K562 (cell line): ENCODE data around the gene OSBPL3. TPM values are rescaled to one million over a fixed set of nuclear protein-coding genes. Genes with fewer than 3 reads are reported as not detected.
A peak's percentile ranks its signal among the peaks of the same experiment; 100 is the strongest.

ENCODE experiments used
- CHD2 ChIP-seq: IDR thresholded peaks from 2 replicates; pipeline ENCODE4 v1.6.1; 2011; ENCODE audit warnings: low read depth, low read length
- EGR1 ChIP-seq: fragments of 450-650 bp; conservative IDR thresholded peaks from 2 replicates; pipeline ENCODE4 v1.6.1; 2017; ENCODE audit warnings: mild to moderate bottlenecking
- EP400 ChIP-seq: fragments of 450-650 bp; IDR thresholded peaks from 2 replicates; pipeline ENCODE4 v1.6.1; 2017; ENCODE audit warnings: antibody characterized with exemption, mild to moderate bottlenecking, moderate library complexity
- ERF ChIP-seq: fragments of 450-650 bp; formaldehyde crosslinking; IDR thresholded peaks from 2 replicates; pipeline ENCODE4 v1.4.0; 2020; ENCODE audit warnings: mild to moderate bottlenecking, mixed read lengths
- HMGN3 ChIP-seq: IDR thresholded peaks from 2 replicates; pipeline ENCODE4 v1.6.1; 2011; ENCODE audit warnings: borderline replicate concordance, low read depth, mild to moderate bottlenecking, mixed read lengths, low read length; ENCODE audit not compliant: insufficient read length; ENCODE audit errors: extremely low read depth
- MLLT1 ChIP-seq, 2 experiments: fragments of 450-650 bp; IDR thresholded peaks; 2 replicates each; pipeline ENCODE4 v1.6.1; 2016
- MYC ChIP-seq, 2 experiments: fragments of 250-450 bp in 1 of 2; sonication (Bioruptor Pico) in 1 of 2; IDR thresholded peaks; 2 replicates each; pipeline versions ENCODE4 v1.5.1 to v1.6.1; 2012 to 2021; ENCODE audit warnings: low read depth in 2 of 2, borderline replicate concordance in 1 of 2, improper control_type of control experiment in 1 of 2, low read length in 1 of 2, mild to moderate bottlenecking in 1 of 2, moderate library complexity in 1 of 2
- NFIC ChIP-seq: fragments of 450-650 bp; IDR thresholded peaks from 2 replicates; pipeline ENCODE4 v1.6.1; 2017; ENCODE audit warnings: mild to moderate bottlenecking, inconsistent platforms
- NR1H2 ChIP-seq: sonication (generic); formaldehyde crosslinking; IDR thresholded peaks from 2 replicates; pipeline ENCODE4 v1.4.0; 2020; ENCODE audit warnings: mild to moderate bottlenecking, missing genetic modification reagents
- PKNOX1 ChIP-seq: fragments of 450-650 bp; IDR thresholded peaks from 2 replicates; pipeline ENCODE4 v1.6.1; 2016
- POLR2A ChIP-seq: fragments of 450-650 bp; conservative IDR thresholded peaks from 2 replicates; pipeline ENCODE4 v1.6.1; 2016
- PTBP1 ChIP-seq: fragments of 200-400 bp; formaldehyde crosslinking; IDR thresholded peaks from 2 replicates; pipeline ENCODE4 v1.6.1; 2017; ENCODE audit warnings: low read depth, low read length
- SRSF7 ChIP-seq: fragments of 200-400 bp; formaldehyde crosslinking; optimal IDR thresholded peaks from 2 replicates; pipeline ENCODE3; 2017; ENCODE audit warnings: mild to moderate bottlenecking, low read depth, low read length
- SUPT5H ChIP-seq: fragments of 450-650 bp; IDR thresholded peaks from 2 replicates; pipeline ENCODE4 v1.6.1; 2016
- TAF1 ChIP-seq: IDR thresholded peaks from 2 replicates; pipeline ENCODE4 v1.6.1; 2011; ENCODE audit warnings: mild to moderate bottlenecking, low read length, moderate library complexity; ENCODE audit not compliant: insufficient read depth, control insufficient read depth, severe bottlenecking; ENCODE audit errors: extremely low read depth
- YY1 ChIP-seq, 3 experiments: IDR thresholded peaks; 2 replicates each; pipeline ENCODE4 v1.6.1; 2011; ENCODE audit warnings: low read length in 2 of 3, mild to moderate bottlenecking in 2 of 3, moderate library complexity in 2 of 3, borderline replicate concordance in 1 of 3, control low read depth in 1 of 3, low read depth in 1 of 3; ENCODE audit not compliant: insufficient read depth in 3 of 3, insufficient replicate concordance in 2 of 3, control insufficient read depth in 1 of 3, insufficient read length in 1 of 3; ENCODE audit errors: extremely low read depth in 1 of 3
- ZNF239 ChIP-seq: fragments of 250-450 bp; sonication (Bioruptor Pico); IDR thresholded peaks from 2 replicates; pipeline ENCODE4 v1.4.0; 2020; ENCODE audit warnings: mild to moderate bottlenecking
- ZNF518B ChIP-seq: fragments of 250-450 bp; sonication (Bioruptor Pico); IDR thresholded peaks from 2 replicates; pipeline ENCODE4 v1.5.0; 2021; ENCODE audit warnings: mild to moderate bottlenecking, moderate library complexity
- polyA plus RNA-seq, 8 experiments: library from polyadenylated mRNA; depleted of rRNA in 4 of 8; stranded (reverse) in 5 of 8; unstranded in 3 of 8; fragments of >200 nt; fragmentation: Nextera tagmentation in 2 of 8; fragmentation: Illumina TruSeq in 1 of 8; extraction: Ambion mirVana in 2 of 8; extraction: Trizol in 1 of 8; gene quantifications; 2 replicates each; pipeline versions ENCODE4 v1.2.1 to v1.2.3, GENCODE V29; 2011 to 2014; ENCODE audit warnings: inconsistent platforms in 1 of 8, missing spikeins in 1 of 8
- total RNA-seq, 7 experiments: library from RNA; depleted of rRNA in 6 of 7; stranded (reverse); fragments of >200 nt in 6 of 7; fragmentation: Illumina TruSeq in 2 of 7; extraction: Trizol in 2 of 7; gene quantifications; 2 replicates each; pipeline versions ENCODE4 v1.2.1 to v1.2.3, GENCODE V29; 2011 to 2021; ENCODE audit warnings: low replicate concordance in 1 of 7
- TF ChIP-seq, protein P1 (sequence below), 2 experiments: IDR thresholded peaks; 2 replicates each; pipeline ENCODE4 v1.6.1; 2011; ENCODE audit warnings: borderline replicate concordance in 1 of 2, control low read depth in 1 of 2, low read depth in 1 of 2, low read length in 1 of 2, mild to moderate bottlenecking in 1 of 2, mixed read lengths in 1 of 2, moderate library complexity in 1 of 2; ENCODE audit not compliant: insufficient read depth in 1 of 2, insufficient read length in 1 of 2, poor library complexity in 1 of 2, severe bottlenecking in 1 of 2; ENCODE audit errors: extremely low read depth in 1 of 2

Gene OSBPL3
- total and polyA plus RNA-seq, 9 of the 15 experiments (the other 6 are each of a cell fraction or from before 2014, with no cell fraction given) = 4.8 to 37.2 (median 26.5) TPM

- TF ChIP-seq MYC (IDR thresholded peaks at IDR 0.05; ENCODE audit: low read depth, low read length) (peak; percentile 78; the same call in 1 of the 2 replicates), MYC (CRISPR knock-in tag; IDR thresholded peaks at IDR 0.05; ENCODE audit: borderline replicate concordance, low read depth) (no peak), CHD2 (peak; percentile 47; the same call in 1 of the 2 replicates), PKNOX1 (peak; percentile 98), MLLT1 (IDR thresholded peaks at IDR 0.05) (0 out of 4 replicates have a peak, but pooled peaks of 1 of the 2 experiments have one; percentile 9), SRSF7 (no peak), SUPT5H (peak; percentile 80), ZNF518B (CRISPR knock-in tag) (no peak), ZNF239 (CRISPR knock-in tag) (no peak), NR1H2 (peak; percentile 49; the same call in 1 of the 2 replicates), POLR2A (peak; percentile 86), TAF1 (peak; percentile 73), ERF (CRISPR knock-in tag) (peak; percentile 86), EP400 (peak; percentile 58; the same call in 1 of the 2 replicates), PTBP1 (peak; percentile 72; the same call in 1 of the 2 replicates), EGR1 (peak; percentile 25; the same call in 1 of the 2 replicates), YY1 (IDR thresholded peaks at IDR 0.05; ENCODE audit: borderline replicate concordance in 1 of 3, control insufficient read depth in 1 of 3, extremely low read depth in 1 of 3, insufficient read depth in 3 of 3, insufficient read length in 1 of 3, insufficient replicate concordance in 2 of 3, low read depth in 1 of 3, low read length in 2 of 3) (peak in 2 of 3 experiments; percentile 34 to 53), NFIC (peak; percentile 37; the same call in 1 of the 2 replicates), HMGN3 (peak; percentile 3)
- TF ChIP-seq, protein P1, sequence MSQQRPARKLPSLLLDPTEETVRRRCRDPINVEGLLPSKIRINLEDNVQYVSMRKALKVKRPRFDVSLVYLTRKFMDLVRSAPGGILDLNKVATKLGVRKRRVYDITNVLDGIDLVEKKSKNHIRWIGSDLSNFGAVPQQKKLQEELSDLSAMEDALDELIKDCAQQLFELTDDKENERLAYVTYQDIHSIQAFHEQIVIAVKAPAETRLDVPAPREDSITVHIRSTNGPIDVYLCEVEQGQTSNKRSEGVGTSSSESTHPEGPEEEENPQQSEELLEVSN (IDR thresholded peaks at IDR 0.05; ENCODE audit: borderline replicate concordance in 1 of 2, extremely low read depth in 1 of 2, insufficient read depth in 1 of 2, insufficient read length in 1 of 2, low read depth in 1 of 2, low read length in 1 of 2, poor library complexity in 1 of 2, severe bottlenecking in 1 of 2) = peak; percentile 82 to 91
These were observed at the start of gene OSBPL3 (continued) for GRCh38 chr7:24979863-24980533.
